ENCODE results near the gene P2RY12. TPM values are rescaled to one million over a fixed set of nuclear protein-coding genes. Genes with fewer than 3 reads are reported as not detected.

Gene P2RY12
- total RNA-seq, result not detected
- polyA plus RNA-seq (2013, experiment 1 of 2), result not detected
- polyA plus RNA-seq (2013, experiment 2 of 2), result not detected
- long read RNA-seq, experiment 1, result 0 reads
- long read RNA-seq, experiment 2, result 0 reads
- long read RNA-seq, experiment 3, result 0 reads
- long read RNA-seq, experiment 4, result 0 reads

GRCh38 chr3:151384741-151385174, at the start of gene P2RY12:
P2RY12 (minus strand) TSS chr3:151384753; CDS start chr3:151338845, 45,908 bp downstream.
- Histone ChIP-seq H3K9me3 (ENCODE audit: control insufficient read depth, low read length) (no peaks in the 10 kb centered on the region), H3K9ac (ENCODE audit: extremely low read depth, low read length, poor library complexity, severe bottlenecking) (no peak within 1 kb of the TSS), H3K36me3 (ENCODE audit: control insufficient read depth, insufficient read depth, low read length) (peaks cover 30% of the 10 kb centered on the region), H3K27me3 (ENCODE audit: control insufficient read depth, insufficient read depth, low read length, poor library complexity, severe bottlenecking) (no peaks in the 10 kb centered on the region), H3K4me1 (ENCODE audit: control insufficient read depth, insufficient read depth, low read length) (no peaks in the 10 kb centered on the region), H3K4me3 (ENCODE audit: low read length) (no peak within 1 kb of the TSS), H3K27ac (ENCODE audit: low read depth, low read length) (no peak within 1 kb of the TSS)
- DNase-seq, result no peak
- Mint-ChIP-seq H3K27me3 (ENCODE audit: insufficient read depth) (no peaks in the 10 kb centered on the region), H3K36me3 (ENCODE audit: low read depth) (peaks cover 11% of the 10 kb centered on the region), H3K4me3 (no peak within 1 kb of the TSS), H3K4me1 (no peaks in the 10 kb centered on the region), H3K27ac (no peak within 1 kb of the TSS), H3K9me3 (no peaks in the 10 kb centered on the region)
- TF ChIP-seq, protein P1, sequence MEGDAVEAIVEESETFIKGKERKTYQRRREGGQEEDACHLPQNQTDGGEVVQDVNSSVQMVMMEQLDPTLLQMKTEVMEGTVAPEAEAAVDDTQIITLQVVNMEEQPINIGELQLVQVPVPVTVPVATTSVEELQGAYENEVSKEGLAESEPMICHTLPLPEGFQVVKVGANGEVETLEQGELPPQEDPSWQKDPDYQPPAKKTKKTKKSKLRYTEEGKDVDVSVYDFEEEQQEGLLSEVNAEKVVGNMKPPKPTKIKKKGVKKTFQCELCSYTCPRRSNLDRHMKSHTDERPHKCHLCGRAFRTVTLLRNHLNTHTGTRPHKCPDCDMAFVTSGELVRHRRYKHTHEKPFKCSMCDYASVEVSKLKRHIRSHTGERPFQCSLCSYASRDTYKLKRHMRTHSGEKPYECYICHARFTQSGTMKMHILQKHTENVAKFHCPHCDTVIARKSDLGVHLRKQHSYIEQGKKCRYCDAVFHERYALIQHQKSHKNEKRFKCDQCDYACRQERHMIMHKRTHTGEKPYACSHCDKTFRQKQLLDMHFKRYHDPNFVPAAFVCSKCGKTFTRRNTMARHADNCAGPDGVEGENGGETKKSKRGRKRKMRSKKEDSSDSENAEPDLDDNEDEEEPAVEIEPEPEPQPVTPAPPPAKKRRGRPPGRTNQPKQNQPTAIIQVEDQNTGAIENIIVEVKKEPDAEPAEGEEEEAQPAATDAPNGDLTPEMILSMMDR (conservative IDR thresholded peaks at IDR 0.05), result no peak
- 95 to 96% methylated on average over 3 to 4 of the region's 4 CpGs for WGBS, 2 experiments (ENCODE audit: insufficient coverage in 1 of 2, insufficient read length in 1 of 2)

DNA sequence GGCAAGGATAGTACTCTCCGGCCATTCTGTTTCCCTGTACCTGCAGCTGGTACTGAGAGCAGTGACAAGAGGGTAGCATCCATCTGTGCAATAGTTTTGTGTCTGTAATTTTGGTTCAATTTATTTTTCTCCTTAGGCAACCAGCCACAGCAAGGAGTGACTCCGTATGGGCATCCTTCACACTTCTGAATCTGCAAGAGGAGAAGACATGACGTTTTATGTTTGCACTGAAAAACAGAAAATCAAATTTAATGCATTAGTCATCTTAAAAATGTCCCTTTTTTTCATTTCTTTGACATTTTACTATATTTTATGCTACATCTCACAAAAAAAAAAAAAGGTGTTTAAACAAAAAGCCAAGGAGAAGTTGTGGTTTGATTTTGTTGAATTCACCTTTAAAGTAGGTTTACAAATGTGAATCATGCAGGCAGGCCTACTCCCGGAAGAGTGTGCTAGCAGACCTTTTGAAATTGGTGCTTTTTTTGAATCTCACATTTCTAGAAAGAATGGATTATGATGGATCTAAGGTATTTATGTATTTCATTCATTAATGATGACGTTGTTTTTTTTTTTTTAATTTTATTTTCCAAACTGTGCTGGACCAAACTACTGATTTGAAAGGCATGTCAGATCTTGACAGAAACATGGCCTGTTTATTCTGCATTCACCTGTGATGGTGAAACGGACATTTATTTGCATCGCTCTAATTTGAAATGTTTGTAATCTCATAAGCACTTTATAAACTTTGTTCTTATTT, 48.2 kb upstream of the P2RY12 start:
- Histone ChIP-seq H3K4me1 (ENCODE audit: control insufficient read depth, insufficient read depth, low read length) (no peaks in the 10 kb centered on the region), H3K27ac (ENCODE audit: low read depth, low read length) (no peak overlapping the region), H3K27me3 (ENCODE audit: control insufficient read depth, insufficient read depth, low read length, poor library complexity, severe bottlenecking) (no peaks in the 10 kb centered on the region), H3K4me3 (ENCODE audit: low read length) (no peak overlapping the region), H3K9me3 (ENCODE audit: control insufficient read depth, low read length) (no peaks in the 10 kb centered on the region), H3K36me3 (ENCODE audit: control insufficient read depth, insufficient read depth, low read length) (no peaks in the 10 kb centered on the region), H3K9ac (ENCODE audit: extremely low read depth, low read length, poor library complexity, severe bottlenecking) (no peak overlapping the region)
- H3K4me1 Mint-ChIP-seq, result peaks cover 12% of the 10 kb centered on the region
- peaks cover 23% of the 10 kb centered on the region for H3K36me3 Mint-ChIP-seq (ENCODE audit: low read depth)
- H3K4me3 Mint-ChIP-seq, result no peak overlapping the region
- WGBS, 2 experiments (ENCODE audit: insufficient coverage in 1 of 2, insufficient read length in 1 of 2), result 94 to 97% methylated on average over 4 to 7 of the region's 7 CpGs
- TF ChIP-seq, protein P1 (conservative IDR thresholded peaks at IDR 0.05), result no peak
- no peak for DNase-seq
- no peaks in the 10 kb centered on the region for H3K27me3 Mint-ChIP-seq (ENCODE audit: insufficient read depth)
- H3K9me3 Mint-ChIP-seq, result peaks cover 15% of the 10 kb centered on the region
- H3K27ac Mint-ChIP-seq, result no peak overlapping the region

DNA sequence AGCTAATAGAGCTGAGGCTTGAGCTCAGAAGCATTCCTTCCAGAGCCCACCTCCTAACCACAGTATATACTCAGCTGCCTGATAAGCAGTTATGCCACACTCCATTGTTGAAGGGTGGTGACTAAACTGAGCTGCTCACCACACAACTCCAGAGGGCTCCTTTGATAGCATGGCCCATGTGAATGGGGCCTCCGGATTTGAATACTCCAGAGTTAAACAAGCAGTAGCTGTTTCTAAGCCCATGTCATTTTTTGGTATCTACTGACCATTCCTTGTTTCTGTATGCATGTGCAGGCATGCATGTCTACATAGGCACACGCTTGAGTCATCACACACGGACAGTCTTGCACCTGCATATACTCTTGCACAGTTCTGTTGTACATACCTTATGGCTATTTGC, 47.4 kb upstream of the P2RY12 start:
- TF ChIP-seq, protein P1 (conservative IDR thresholded peaks at IDR 0.05), result no peak
- 89 to 91% methylated on average over 3 of the region's 3 CpGs for WGBS, 2 experiments (ENCODE audit: insufficient coverage in 1 of 2, insufficient read length in 1 of 2)
- no peak for DNase-seq
- no peak overlapping the region for H3K4me3 ChIP-seq (ENCODE audit: low read length)
- H3K9me3 ChIP-seq (ENCODE audit: control insufficient read depth, low read length), result no peaks in the 10 kb centered on the region
- peaks cover 15% of the 10 kb centered on the region for H3K9me3 Mint-ChIP-seq
- H3K27me3 ChIP-seq (ENCODE audit: control insufficient read depth, insufficient read depth, low read length, poor library complexity, severe bottlenecking), result no peaks in the 10 kb centered on the region
- H3K36me3 ChIP-seq (ENCODE audit: control insufficient read depth, insufficient read depth, low read length), result no peaks in the 10 kb centered on the region
- H3K36me3 Mint-ChIP-seq (ENCODE audit: low read depth), result peaks cover 23% of the 10 kb centered on the region
- no peak overlapping the region for H3K4me3 Mint-ChIP-seq
- no peaks in the 10 kb centered on the region for H3K27me3 Mint-ChIP-seq (ENCODE audit: insufficient read depth)
- H3K4me1 ChIP-seq (ENCODE audit: control insufficient read depth, insufficient read depth, low read length), result no peaks in the 10 kb centered on the region
- H3K9ac ChIP-seq (ENCODE audit: extremely low read depth, low read length, poor library complexity, severe bottlenecking), result no peak overlapping the region
- no peak overlapping the region for H3K27ac Mint-ChIP-seq
- H3K4me1 Mint-ChIP-seq, result peaks cover 12% of the 10 kb centered on the region
- no peak overlapping the region for H3K27ac ChIP-seq (ENCODE audit: low read depth, low read length)

Data from endodermal cell (in vitro differentiated cells).